NCI-H524 treated with DMSO at 0.1 percent for 48 hours (cell line): ENCODE data around the gene ZNRD2.
"Not testable (repeated sequence)": the region's sequence is repeated elsewhere in the genome, so short reads cannot be mapped to it uniquely, and the experiment has no call there.

Source experiments
- DNase-seq: peaks from one replicate; lab custom pipeline; 2025; lab: John Stamatoyannopoulos, UW

Gene ZNRD2, protein sequence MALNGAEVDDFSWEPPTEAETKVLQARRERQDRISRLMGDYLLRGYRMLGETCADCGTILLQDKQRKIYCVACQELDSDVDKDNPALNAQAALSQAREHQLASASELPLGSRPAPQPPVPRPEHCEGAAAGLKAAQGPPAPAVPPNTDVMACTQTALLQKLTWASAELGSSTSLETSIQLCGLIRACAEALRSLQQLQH

DNA sequence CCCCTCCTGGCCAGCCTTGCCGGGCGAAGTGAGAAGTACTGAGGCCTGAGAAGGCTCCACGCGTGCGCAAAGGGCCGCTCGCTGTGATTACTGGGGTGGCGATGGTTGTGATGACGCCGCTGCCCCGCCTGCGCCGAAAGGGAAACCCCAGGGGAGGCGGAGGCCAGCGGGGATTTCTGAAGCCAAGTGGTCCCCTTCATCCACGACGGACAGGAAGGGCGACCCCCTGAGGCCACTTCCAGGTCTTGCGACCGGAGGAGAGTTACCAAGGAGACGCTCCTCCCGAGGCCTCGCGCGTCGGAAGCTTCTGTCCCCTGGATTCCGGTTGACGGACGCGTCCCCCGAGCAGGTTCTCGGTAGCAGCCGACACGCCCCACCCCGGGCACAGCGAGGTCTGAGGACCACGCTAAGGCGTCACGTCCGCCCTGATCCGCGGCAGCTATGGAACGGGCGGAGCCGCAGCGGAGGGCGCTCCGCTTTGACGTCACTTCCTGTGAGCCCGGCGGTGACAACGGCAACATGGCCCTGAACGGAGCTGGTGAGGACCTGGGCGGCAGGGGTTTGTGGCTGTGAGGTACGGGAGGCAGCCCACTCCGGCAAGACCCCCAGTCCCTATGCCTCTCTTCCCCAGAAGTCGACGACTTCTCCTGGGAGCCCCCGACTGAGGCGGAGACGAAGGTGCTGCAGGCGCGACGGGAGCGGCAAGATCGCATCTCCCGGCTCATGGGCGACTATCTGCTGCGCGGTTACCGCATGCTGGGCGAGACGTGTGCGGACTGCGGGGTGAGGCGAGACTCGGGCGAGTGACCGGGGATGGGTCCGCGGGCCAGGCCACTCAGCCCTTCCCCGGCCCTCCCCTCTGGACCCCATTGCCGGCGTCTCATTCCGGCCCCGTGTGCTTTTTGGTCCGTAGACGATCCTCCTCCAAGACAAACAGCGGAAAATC lies at the start of gene ZNRD2:
ZNRD2 (plus strand) TSS at position 505 of the 946 bp plus-strand sequence; CDS start at position 520, 15 bp downstream.
- peak; percentile 83 for DNase-seq

GRCh38 chr11:65521777-65522521 lies 48.3 kb upstream of the ZNRD2 start:
- DNase-seq = not testable (repeated sequence)

DNA sequence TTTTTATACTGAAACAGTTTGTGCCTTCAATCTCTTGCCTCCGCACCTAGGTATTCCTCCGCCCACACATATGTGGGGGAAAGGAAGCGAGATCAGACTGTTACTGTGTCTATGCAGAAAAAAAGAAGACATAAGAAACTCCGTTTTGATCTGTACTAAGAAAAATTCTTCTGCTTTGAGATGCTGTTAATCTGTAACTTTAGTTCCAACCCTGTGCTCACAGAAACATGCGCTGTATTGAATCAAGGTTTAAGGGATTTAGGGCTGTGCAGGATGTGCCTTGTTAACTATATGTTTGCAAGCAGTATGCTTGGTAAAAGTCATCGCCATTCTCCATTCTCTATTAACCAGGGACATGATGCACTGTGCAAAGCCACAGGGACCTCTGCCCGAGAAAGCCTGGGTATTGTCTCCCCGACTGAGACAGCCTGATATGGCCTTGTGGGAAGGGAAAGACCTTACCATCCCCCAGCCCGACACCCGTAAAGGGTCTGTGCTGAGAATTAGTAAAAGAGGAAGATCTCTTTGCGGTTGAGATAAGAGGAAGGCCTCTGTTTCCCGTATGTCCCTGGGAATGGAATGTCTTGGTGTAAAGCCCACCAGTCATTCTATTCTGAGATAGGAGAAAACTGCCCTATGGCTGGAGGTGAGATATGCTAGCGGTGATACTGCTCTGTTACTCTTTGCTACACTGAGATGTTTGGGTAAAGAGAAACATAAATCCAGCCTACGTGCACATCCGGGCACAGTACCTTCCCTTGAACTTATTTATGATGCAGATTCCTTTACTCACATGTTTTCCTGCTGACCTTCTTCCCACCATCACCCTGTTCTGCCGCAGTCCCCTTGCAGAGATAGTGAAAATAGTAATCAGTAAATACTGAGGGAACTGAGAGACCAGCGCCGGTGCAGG lies 47.3 kb upstream of the ZNRD2 start:
- DNase-seq = not testable (repeated sequence)

GRCh38 chr11:65523631-65523968 lies 46.7 kb upstream of the ZNRD2 start:
- DNase-seq = not testable (repeated sequence)

DNA sequence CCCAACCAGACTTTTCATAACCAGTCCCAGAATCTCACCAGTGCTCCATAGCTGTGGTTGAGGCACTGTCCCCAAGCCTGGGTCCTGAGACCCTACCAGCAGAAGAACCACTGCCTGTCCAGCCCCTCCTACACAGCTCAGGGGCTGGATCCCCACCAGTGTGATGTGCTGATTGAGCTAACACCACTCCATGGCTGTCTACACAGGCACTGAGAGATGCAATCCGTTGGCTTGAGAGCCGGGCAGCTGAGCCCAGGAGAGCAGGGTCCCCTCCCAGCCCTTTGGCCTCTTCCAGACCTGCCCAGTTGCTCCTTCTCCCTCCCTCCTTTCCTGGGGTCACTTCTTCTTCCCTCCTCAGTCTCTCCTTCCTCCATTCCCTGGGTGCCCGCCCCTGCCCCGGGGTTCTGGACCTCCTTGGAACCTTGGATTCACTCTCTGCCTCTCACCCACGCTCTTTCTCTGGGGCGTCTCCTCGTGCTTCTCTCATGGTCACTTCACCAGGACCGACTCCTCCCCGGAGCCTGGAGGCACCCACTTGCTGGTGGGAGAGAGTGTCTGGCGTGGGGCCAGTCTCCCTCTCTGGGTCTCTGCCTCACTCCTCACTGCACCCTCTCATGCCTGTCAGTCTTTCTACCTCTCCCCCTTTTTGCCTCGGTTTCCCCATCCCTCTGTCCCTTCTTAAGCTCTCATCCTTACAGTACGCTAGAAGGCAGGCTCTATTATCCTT lies 46.1 kb upstream of the ZNRD2 start:
- no peak for DNase-seq

DNA sequence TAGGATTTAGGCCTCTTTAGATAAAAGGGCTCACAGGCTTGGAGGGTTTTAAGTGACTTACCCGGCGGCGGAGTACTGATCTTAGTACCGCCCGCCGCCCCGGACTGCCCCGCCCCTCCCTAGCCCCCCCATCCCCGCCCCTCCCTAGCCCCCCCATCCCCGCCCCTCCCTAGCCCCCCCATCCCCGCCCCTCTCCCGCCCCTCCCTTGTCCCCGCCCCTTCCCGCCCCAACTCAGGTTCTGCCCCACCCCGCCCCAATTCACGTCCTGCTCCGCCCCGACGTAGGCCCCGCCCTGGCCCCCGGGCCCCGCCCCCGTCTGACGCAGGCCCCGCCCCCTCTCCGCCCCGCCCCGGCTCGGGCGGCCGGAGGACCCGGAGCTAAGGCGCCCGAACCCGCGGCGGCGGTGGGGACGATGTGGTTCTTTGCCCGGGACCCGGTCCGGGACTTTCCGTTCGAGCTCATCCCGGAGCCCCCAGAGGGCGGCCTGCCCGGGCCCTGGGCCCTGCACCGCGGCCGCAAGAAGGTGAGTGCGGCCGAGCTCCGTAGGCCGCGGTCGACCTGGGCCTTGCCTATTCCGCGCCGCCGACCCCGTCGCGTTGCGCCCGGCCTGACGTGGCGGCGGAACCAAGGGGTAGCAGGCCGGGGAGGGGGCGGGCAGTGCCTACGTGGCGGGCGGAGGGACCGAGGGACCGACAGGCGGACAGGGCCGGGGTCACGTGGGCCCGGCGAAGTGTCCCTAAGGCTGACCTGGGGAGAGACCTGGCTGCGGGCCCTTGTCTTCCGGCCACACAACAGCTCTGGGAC lies 45.3 kb upstream of the ZNRD2 start, which contains the start of gene SCYL1:
SCYL1 (plus strand) TSS at position 343 of the 805 bp plus-strand sequence; CDS start at position 414, 71 bp downstream.
- DNase-seq = no peak

DNA sequence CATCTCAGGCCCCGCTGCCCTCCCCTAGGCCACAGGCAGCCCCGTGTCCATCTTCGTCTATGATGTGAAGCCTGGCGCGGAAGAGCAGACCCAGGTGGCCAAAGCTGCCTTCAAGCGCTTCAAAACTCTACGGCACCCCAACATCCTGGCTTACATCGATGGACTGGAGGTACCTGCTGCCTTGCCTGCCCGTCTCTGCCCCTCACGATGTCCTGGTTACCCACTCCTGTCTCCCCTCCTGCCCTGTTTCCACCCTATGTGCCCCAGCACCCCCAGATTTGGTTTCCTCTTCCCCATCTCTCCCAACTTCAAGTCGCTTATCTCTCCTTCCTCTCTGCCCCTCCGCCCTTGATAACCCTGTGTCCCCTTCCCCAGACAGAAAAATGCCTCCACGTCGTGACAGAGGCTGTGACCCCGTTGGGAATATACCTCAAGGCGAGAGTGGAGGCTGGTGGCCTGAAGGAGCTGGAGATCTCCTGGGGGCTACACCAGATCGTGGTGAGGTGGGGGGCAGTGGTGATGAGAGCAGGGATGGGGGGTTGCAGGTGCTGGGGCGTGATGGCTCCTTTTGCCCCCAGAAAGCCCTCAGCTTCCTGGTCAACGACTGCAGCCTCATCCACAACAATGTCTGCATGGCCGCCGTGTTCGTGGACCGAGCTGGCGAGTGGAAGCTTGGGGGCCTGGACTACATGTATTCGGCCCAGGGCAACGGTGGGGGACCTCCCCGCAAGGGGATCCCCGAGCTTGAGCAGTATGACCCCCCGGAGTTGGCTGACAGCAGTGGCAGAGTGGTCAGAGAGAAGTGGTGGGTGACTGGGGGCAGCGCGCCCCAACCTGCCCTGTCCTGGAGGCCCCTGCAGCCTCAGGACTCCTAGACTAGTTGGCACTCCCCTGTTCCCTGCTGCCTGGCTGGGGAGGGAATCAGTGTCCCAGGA lies 44.5 kb upstream of the ZNRD2 start:
- DNase-seq = no peak

DNA sequence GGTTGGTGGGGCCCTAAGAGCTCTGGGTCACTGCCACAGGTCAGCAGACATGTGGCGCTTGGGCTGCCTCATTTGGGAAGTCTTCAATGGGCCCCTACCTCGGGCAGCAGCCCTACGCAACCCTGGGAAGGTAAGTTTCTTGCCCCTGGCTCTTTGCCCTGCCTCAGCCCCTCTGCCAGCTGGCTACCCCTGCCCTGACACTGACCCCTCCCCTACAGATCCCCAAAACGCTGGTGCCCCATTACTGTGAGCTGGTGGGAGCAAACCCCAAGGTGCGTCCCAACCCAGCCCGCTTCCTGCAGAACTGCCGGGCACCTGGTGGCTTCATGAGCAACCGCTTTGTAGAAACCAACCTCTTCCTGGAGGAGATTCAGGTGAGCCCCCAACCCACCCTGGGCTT lies 43.5 kb upstream of the ZNRD2 start:
- no peak for DNase-seq

- DNase-seq = no peak
These were observed 41.4 kb upstream of the ZNRD2 start for GRCh38 chr11:65528819-65529350.

- DNase-seq = no peak
These were observed 40.7 kb upstream of the ZNRD2 start for GRCh38 chr11:65529475-65530156.

- no peak for DNase-seq
These were observed 40.1 kb upstream of the ZNRD2 start for GRCh38 chr11:65530157-65530496.

DNA sequence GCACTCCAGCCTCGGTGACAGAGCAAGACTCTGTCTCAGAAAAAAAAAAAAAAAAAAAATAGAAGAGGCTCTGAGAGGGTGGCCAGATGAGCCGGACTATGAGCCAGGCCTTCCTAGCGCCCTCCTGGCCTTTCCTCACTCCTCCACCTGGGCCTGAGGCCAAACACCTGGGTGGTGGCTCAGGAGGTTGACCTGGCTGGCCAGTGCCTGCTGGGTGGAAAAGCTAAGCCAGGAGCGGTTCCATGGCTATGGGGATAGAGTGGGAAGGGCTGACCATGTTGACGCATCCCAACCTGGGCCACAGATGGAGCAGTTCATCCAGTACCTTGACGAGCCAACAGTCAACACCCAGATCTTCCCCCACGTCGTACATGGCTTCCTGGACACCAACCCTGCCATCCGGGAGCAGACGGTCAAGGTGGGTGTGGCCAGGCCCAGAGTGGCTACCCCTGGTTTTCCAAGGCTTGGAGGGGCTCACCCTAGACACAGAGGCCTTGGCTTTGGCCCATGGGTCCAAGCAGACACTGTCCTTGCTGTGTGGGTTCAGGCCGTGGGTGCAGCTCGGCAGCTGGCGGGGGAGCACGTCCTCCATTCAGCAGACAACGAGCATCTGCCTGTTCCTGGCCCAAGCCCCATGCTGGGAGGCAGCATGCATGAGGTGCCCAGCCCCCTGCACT lies 37.8 kb upstream of the ZNRD2 start:
- DNase-seq = no peak

- no peak for DNase-seq
These were observed 35.2 kb upstream of the ZNRD2 start for GRCh38 chr11:65535102-65535501.

DNA sequence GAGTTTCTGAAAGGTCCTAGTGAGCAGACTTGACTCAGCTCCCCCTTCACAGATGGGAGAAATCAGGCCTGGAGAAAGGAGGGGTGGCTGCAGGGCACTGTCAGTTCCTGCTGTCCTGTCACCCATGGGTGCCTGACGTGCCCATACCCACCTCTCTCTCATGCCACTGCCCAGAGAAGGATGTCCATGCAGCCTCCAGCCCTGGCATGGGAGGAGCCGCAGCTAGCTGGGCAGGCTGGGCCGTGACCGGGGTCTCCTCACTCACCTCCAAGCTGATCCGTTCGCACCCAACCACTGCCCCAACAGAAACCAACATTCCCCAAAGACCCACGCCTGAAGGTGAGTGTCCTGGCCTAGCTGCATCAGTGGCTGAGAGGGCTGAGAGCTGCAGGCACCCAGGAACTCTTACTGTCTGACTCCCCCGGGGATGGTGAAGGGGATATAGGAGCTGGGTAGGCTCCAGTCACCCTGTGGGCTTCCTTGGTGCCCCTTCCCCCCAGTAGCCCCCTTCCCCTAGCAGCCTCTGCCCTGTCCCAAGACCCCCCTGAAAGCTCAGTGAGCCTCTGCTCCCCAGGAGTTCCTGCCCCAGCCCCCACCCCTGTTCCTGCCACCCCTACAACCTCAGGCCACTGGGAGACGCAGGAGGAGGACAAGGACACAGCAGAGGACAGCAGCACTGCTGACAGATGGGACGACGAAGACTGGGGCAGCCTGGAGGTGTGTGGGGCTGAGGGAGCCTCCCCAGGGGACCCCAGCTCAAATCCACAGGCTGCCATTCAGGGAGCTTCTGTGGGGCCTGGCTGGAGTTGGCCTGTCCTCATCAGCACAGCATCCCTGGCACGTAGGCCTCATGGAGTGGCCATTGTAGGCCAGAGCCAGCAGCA lies 33.6 kb upstream of the ZNRD2 start:
- DNase-seq = no peak

GRCh38 chr11:65537296-65537597 lies 33.0 kb upstream of the ZNRD2 start:
- no peak for DNase-seq

DNA sequence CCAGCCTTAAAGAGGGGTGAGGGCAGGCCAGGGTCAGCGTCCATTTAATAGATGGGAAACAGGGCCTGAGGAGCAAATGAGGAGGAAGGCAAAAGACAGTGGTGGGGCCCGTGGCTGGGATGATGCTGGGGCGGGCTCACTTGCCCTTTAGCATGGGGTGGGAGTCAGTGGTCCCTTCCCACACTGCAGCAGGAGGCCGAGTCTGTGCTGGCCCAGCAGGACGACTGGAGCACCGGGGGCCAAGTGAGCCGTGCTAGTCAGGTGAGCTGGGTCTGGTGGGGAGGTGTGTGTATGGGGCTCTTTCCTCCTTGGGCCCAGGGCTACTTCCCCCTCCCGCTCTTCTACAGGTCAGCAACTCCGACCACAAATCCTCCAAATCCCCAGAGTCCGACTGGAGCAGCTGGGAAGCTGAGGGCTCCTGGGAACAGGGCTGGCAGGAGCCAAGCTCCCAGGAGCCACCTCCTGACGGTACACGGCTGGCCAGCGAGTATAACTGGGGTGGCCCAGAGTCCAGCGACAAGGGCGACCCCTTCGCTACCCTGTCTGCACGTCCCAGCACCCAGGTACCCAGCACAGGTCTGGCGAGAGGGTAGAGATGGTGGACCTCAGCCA lies 32.6 kb upstream of the ZNRD2 start:
- no peak for DNase-seq
